CD1c-positive myeloid dendritic cell (primary cell): ENCODE data around the gene TEKT2.

ENCODE experiments used
- DNase-seq: peaks from one replicate; pipeline ENCODE4 v3.0.0-alpha.2; 2016; ENCODE audit errors: extremely low spot score

Gene TEKT2

GRCh38 chr1:36128126-36128904 is 44.4 kb downstream of the TEKT2 start:
- DNase-seq = no peak

GRCh38 chr1:36128905-36129206 is 45.0 kb downstream of the TEKT2 start:
- DNase-seq = no peak

- DNase-seq = no peak
Observed at GRCh38 chr1:36132029-36132428, 48.1 kb downstream of the TEKT2 start.

- DNase-seq = peak; percentile 30
Observed at GRCh38 chr1:36133484-36133883, 49.6 kb downstream of the TEKT2 start.

- DNase-seq = no peak
Observed at GRCh38 chr1:36134031-36134430, 50.1 kb downstream of the TEKT2 start.

GRCh38 chr1:36134505-36135329 is 50.8 kb downstream of the TEKT2 start:
- DNase-seq = peak; percentile 47

GRCh38 chr1:36135330-36135667 is 51.4 kb downstream of the TEKT2 start:
- no peak for DNase-seq

- DNase-seq = peak; percentile 31
Observed at GRCh38 chr1:36135796-36136195, 51.9 kb downstream of the TEKT2 start.

- DNase-seq = no peak
Observed at GRCh38 chr1:36136535-36136934, 52.6 kb downstream of the TEKT2 start.

GRCh38 chr1:36137226-36137625 is 53.3 kb downstream of the TEKT2 start:
- DNase-seq = no peak

- no peak for DNase-seq
Observed at GRCh38 chr1:36137776-36138175, 53.9 kb downstream of the TEKT2 start.
